ENCODE measurements around the gene ENPP6. TPM values are rescaled to one million over a fixed set of nuclear protein-coding genes. Genes with fewer than 3 reads are reported as not detected.
A peak's percentile ranks its signal among the peaks of the same experiment; 100 is the strongest.

ENPP6 gene
- total RNA-seq, 1 donor from 2014 or later: not detected

DNA sequence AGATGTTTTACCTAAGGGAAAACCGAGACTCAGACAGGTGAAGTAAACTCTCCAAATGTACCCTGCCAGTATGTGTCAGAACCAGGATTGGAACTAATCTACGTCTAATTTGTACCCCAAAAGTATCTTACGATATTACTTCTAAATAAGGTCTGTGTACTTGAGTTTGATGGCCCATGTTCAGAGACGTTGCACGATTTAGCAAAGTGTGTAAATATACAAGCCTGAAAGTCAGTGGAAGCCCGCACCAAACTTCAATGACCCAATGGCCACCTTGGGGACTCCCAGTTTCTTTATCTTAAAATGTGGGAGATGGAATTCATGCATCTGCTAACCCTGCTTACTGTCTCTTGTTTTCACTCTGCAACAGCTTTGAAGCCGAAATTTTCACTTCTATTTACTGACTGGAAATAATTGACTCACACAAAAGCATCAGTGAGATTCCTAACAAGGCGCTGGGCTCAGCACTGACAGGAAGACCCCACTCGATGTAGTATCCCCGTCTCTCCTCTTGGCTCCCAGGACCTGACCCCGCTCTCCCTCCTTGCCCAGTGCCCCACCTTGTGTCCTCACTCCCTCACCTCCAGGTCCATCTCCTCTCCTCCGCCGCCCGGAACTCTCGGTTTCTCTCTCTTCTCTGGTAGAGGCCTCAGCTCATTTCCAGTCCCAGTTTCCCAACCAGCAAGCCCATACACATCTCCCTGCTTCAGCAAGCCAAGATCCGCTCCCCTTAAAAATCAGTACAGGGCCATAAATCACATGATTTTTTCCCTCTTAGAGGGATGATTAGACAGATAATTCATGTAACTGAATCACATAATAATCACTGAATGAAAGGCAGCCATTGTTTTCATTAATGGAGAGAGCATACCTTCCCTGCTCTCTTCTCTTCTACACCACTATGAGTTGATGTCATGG, 42.8 kb downstream of the ENPP6 start:
- Mint-ChIP-seq H3K27ac (no peak overlapping the region), H3K9me3 (ENCODE audit: low read depth) (peaks cover 9% of the 10 kb centered on the region)

DNA sequence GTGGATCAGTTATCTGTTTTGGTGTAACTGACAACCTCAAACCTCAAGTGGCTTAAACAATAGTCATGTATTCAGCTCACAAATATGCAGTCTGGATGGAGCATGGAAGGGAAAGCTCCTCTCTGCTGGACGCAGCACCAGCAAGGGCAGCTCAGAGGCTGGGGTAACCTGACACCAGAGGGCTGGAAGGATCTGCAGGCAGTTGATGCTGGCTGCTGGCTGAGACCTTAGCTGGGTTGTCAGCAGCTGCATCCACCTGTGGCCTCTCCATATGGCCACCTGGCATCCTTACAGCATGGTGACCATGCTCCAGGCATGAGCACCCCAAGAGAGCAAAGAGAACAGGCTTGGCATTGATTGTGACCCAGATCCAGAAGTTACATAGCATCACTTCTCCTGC, 46.7 kb downstream of the ENPP6 start:
- H3K4me1 Mint-ChIP-seq (ENCODE audit: low read depth): peaks cover 2% of the 10 kb centered on the region
- no peaks in the 10 kb centered on the region for H3K9me3 Mint-ChIP-seq (ENCODE audit: low read depth)
- no peak overlapping the region for H3K4me3 Mint-ChIP-seq (ENCODE audit: low read depth)
- no peak overlapping the region for H3K27ac Mint-ChIP-seq
- H3K27me3 Mint-ChIP-seq: peaks cover 55% of the 10 kb centered on the region
- H3K36me3 Mint-ChIP-seq (ENCODE audit: insufficient read depth): no peaks in the 10 kb centered on the region
- no peak for DNase-seq (ENCODE audit: low spot score, unreplicated experiment)
- TF ChIP-seq, protein P1, sequence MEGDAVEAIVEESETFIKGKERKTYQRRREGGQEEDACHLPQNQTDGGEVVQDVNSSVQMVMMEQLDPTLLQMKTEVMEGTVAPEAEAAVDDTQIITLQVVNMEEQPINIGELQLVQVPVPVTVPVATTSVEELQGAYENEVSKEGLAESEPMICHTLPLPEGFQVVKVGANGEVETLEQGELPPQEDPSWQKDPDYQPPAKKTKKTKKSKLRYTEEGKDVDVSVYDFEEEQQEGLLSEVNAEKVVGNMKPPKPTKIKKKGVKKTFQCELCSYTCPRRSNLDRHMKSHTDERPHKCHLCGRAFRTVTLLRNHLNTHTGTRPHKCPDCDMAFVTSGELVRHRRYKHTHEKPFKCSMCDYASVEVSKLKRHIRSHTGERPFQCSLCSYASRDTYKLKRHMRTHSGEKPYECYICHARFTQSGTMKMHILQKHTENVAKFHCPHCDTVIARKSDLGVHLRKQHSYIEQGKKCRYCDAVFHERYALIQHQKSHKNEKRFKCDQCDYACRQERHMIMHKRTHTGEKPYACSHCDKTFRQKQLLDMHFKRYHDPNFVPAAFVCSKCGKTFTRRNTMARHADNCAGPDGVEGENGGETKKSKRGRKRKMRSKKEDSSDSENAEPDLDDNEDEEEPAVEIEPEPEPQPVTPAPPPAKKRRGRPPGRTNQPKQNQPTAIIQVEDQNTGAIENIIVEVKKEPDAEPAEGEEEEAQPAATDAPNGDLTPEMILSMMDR (IDR thresholded peaks at IDR 0.05; ENCODE audit: unreplicated experiment): no peak

More for the DNA sequence above, 42.8 kb downstream of the ENPP6 start:
- Mint-ChIP-seq H3K27me3 (peaks cover 24% of the 10 kb centered on the region), H3K4me3 (ENCODE audit: low read depth) (no peak overlapping the region), H3K36me3 (ENCODE audit: insufficient read depth) (peaks cover 4% of the 10 kb centered on the region), H3K4me1 (ENCODE audit: low read depth) (no peaks in the 10 kb centered on the region)
- TF ChIP-seq, protein P1 (IDR thresholded peaks at IDR 0.05; ENCODE audit: unreplicated experiment): no peak
- no peak for DNase-seq (ENCODE audit: low spot score, unreplicated experiment)

DNA sequence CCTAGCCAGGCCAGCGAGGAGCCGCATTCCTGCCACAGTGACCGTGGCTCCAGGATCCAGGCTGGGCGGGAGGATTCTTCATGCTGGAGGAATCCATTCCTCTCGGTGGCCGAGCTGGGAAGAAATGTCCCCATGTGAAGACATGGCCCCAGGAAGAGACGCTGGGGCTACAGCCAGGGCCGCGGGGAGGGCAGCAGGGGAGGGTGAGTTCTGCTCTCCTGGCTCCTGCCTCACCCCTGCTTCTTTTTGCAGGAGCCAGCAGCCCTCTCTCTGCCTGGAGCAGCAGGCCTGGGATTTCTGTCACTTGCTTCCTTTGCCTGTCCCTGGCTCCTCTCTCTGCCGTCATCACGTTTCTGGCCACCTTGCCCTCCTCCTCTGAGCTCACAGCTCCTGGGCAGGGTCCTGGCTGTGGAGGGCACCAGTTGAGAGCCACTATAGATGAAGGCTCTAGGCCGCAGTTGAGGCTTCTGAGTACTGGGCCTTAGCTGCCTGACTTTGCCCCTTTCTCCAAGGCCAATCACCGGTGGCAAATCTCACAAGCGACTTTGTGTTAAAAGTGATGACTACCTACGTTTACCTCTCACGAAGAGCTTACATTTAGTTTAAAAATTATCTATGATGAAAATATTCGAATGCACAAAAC, 48.3 kb downstream of the ENPP6 start:
- Mint-ChIP-seq H3K36me3 (ENCODE audit: insufficient read depth) (no peaks in the 10 kb centered on the region), H3K4me3 (ENCODE audit: low read depth) (no peak overlapping the region), H3K27me3 (peaks cover 71% of the 10 kb centered on the region), H3K27ac (no peak overlapping the region), H3K4me1 (ENCODE audit: low read depth) (peaks cover 2% of the 10 kb centered on the region), H3K9me3 (ENCODE audit: low read depth) (no peaks in the 10 kb centered on the region)
- DNase-seq (ENCODE audit: low spot score, unreplicated experiment): no peak
- TF ChIP-seq, protein P1 (IDR thresholded peaks at IDR 0.05; ENCODE audit: unreplicated experiment): no peak

DNA sequence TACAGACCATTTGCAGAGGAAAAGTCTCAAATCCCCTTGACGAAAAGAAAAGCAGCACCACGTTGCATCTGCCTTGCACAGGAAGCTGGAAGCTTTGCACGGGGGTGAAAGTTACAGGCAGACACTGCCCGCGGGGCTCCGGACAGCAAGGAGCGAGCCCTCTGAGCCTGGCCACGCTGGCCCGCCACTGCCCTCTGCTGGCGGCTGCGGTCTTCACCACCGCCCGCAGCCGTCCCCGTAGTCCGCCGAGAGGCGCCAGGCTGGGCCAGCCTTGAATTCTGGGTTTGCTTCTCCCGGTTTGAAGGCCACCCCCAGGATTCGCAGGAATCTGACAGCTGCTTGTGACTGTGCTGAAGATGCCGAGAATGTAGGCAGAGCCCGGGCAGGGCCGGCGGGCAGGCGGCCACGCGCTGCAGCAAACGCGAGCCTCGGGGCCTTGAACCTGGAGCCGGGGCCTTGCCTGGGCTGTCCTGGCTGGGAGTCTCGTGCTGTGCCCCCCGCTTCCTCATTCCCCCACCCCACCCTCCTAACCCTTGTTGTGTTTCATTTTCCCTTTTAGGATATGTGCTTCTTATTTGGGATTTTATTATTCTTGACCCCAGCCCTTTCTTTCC, 49.2 kb downstream of the ENPP6 start:
- H3K4me3 Mint-ChIP-seq (ENCODE audit: low read depth): peak overlapping the region; percentile 24
- TF ChIP-seq, protein P1 (IDR thresholded peaks at IDR 0.05; ENCODE audit: unreplicated experiment): peak; percentile 97
- peak; percentile 74 for DNase-seq (ENCODE audit: low spot score, unreplicated experiment)
- H3K4me1 Mint-ChIP-seq (ENCODE audit: low read depth): peaks cover 2% of the 10 kb centered on the region
- H3K36me3 Mint-ChIP-seq (ENCODE audit: insufficient read depth): no peaks in the 10 kb centered on the region
- H3K27me3 Mint-ChIP-seq: peaks cover 73% of the 10 kb centered on the region
- no peak overlapping the region for H3K27ac Mint-ChIP-seq
- no peaks in the 10 kb centered on the region for H3K9me3 Mint-ChIP-seq (ENCODE audit: low read depth)

DNA sequence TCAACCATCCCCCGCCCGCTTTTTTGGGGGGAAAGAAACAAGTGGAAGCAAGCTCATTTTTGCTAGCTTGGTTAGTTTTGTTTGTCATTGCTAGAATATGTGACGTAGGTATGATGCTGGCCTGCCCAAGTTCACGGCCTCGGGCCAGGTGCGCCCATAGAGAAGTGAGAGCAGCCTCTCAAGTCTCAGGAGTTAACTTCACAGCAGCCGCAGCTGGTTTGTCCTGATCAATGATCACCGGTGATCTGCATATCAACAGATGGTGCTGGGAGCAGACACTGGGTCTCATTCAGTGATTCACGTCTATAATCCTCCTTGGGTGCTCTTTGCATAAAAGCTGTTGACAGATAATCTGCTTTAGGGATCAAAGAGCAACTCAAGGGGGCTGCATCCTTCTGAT, 50.1 kb downstream of the ENPP6 start:
- no peak overlapping the region for H3K4me3 Mint-ChIP-seq (ENCODE audit: low read depth)
- peaks cover 70% of the 10 kb centered on the region for H3K27me3 Mint-ChIP-seq
- H3K4me1 Mint-ChIP-seq (ENCODE audit: low read depth): peaks cover 2% of the 10 kb centered on the region
- no peaks in the 10 kb centered on the region for H3K9me3 Mint-ChIP-seq (ENCODE audit: low read depth)
- H3K27ac Mint-ChIP-seq: no peak overlapping the region
- H3K36me3 Mint-ChIP-seq (ENCODE audit: insufficient read depth): no peaks in the 10 kb centered on the region
- no peak for DNase-seq (ENCODE audit: low spot score, unreplicated experiment)
- TF ChIP-seq, protein P1 (IDR thresholded peaks at IDR 0.05; ENCODE audit: unreplicated experiment): no peak

Data from progenitor cell of endocrine pancreas (in vitro differentiated cells).